22Rv1 (cell line): Measurements from ENCODE around the gene USH2A.

Experiments
- H3K27ac ChIP-seq: fragments of 450-650 bp; 2 replicates; pipeline ENCODE4 v1.5.1; 2017
- ZFX ChIP-seq: fragments of 450-650 bp; IDR thresholded peaks from 2 replicates; pipeline ENCODE4 v1.6.1; 2017; ENCODE audit warnings: antibody characterized with exemption, borderline replicate concordance
- TF ChIP-seq, protein P1 (sequence below): fragments of 450-650 bp; IDR thresholded peaks from 2 replicates; pipeline ENCODE4 v1.5.1; 2017; ENCODE audit warnings: mild to moderate bottlenecking

The USH2A gene

DNA sequence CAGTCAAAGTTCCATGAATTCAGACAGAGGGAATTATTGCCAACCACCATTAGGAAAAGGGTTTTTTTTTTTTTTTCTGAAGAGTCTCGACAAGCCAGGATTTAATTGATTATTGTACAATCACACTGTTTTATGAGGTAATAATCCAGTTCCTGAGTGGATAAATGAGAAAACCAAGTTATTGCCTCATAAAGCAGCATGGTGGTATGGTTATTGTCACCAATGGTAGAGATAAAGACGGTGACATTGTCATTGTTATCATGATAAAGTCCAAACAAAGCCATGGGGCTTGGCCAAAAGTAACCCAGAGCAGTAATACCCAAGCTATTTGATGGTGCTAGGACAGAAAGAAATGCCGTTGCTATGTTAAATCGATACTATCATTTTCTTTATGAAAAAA lies 232.8 kb downstream of the USH2A start:
- TF ChIP-seq, protein P1, sequence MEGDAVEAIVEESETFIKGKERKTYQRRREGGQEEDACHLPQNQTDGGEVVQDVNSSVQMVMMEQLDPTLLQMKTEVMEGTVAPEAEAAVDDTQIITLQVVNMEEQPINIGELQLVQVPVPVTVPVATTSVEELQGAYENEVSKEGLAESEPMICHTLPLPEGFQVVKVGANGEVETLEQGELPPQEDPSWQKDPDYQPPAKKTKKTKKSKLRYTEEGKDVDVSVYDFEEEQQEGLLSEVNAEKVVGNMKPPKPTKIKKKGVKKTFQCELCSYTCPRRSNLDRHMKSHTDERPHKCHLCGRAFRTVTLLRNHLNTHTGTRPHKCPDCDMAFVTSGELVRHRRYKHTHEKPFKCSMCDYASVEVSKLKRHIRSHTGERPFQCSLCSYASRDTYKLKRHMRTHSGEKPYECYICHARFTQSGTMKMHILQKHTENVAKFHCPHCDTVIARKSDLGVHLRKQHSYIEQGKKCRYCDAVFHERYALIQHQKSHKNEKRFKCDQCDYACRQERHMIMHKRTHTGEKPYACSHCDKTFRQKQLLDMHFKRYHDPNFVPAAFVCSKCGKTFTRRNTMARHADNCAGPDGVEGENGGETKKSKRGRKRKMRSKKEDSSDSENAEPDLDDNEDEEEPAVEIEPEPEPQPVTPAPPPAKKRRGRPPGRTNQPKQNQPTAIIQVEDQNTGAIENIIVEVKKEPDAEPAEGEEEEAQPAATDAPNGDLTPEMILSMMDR = no peak
- TF ChIP-seq ZFX = no peak
- no peak overlapping the region for H3K27ac ChIP-seq

DNA sequence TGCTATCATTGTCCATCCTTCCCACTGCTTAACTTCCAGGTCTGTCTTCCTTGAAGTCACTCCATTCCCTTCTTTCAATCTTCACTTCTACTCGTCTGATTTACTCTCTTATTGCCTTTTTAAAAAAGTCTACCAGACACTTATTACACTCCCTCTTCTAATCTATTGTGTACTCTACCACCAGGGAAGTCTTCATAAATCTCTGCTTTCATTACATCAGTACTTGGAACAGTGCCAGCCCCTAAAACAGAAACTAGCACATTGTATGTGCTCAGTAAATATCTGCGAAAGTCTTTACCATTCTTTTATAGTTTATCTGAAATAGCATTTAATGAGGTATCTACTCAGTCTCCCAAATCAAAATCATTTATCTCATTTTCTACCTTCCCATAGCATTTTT lies 236.4 kb downstream of the USH2A start:
- no peak for TF ChIP-seq ZFX
- TF ChIP-seq, protein P1 = no peak
- no peak overlapping the region for H3K27ac ChIP-seq

DNA sequence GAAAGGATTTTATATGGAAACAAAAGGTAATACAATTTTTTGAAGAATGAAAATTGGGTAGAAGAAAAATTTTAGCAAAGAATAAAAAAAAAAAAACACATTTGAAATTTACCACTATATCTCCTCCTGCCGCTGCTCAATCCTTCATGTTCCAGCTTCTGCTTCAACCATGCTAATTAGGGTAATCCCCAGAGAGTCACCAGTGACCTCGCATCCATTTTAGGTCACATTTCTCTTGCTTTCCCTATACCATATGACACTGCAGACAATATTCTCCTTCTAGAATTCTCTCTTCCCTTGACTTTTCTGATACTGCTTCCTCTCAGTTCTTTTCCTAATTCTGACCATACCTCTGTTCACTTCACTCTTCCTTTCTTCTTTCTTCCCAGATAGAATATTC lies 237.1 kb downstream of the USH2A start:
- no peak for TF ChIP-seq ZFX
- TF ChIP-seq, protein P1 = no peak
- H3K27ac ChIP-seq = no peak overlapping the region

DNA sequence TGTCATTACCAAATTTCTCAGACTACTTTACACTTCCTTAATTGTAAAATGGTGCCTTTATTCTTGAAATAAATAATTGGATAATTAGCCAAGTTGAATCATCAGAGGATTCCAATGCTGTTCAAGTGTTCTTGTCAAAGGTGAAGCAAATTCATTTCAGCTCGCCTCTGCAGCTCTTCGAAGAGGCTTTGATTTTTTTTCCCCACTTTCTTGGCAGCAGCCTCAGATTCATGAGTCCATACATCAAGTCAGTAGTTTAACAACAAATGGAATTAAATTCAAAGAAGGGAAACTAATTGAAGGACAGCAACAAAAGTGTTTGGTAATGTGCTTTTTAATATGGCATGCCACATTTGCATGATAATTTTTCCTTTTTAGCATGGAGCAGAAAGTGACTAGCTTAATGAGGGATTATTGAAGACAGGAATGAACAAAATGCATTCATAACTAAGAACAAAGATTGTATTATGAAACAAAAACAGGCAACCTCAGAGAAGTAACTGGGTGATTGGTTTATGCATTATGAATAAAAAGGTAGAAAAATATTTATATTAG lies 239.0 kb downstream of the USH2A start:
- H3K27ac ChIP-seq = no peak overlapping the region
- TF ChIP-seq ZFX = no peak
- TF ChIP-seq, protein P1 = no peak

DNA sequence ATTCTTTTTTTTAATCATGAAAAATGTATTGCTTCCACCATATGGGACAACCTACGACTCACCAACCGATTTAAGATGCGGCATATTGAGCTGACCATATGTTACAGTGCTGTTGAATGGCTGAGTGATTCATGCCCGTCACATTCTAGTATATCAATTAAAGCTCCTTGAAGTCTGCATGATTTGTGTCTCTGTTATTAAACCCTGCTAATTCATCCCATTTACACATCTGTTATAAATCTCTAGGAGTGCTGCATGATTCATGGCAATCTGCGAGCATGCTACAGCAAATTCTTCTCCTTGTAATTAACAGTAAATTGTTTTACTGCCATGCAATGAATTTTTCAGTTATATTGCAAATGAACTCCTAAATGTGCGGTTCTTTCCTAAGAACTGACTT lies 239.8 kb downstream of the USH2A start:
- TF ChIP-seq, protein P1 = no peak
- no peak for TF ChIP-seq ZFX
- H3K27ac ChIP-seq = no peak overlapping the region

DNA sequence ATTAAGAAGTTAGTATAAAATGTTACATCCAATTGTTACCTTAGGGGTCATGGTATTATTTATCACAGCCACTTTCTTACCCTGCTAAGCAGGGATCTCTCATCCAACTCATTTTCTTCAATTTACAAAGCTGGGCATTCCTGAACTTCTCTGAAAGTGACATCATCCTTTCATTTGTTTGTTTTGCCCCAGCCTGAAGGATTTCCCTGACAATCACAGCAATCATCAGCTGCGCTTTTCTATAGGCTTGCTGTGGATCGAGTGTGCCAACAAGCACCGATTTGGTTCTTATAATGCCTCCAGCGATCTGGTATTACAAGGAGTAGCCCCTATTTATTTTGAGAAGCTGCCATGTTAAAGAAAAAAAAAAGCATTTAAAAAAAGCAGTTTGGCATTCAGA lies 240.2 kb downstream of the USH2A start:
- no peak overlapping the region for H3K27ac ChIP-seq
- TF ChIP-seq ZFX = no peak
- TF ChIP-seq, protein P1 = no peak; the same call in 1 of the 2 replicates

DNA sequence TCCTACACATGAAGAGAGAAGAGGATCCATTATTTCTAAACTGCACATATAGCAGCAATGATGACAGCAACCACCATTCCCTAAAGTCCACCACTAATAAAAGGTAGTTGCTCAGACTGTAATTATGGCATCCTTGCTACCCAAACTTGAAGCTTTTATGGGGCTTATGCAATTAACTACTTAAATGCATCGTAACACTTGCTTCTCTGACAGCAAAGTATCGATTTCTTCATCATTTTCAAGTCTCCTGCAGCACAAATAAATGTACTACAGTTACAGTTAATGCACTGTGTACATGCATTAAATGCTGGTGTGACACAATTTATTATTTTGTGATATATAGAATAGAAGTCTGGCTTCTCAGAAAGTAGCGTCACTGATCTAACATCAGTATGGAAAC lies 241.7 kb downstream of the USH2A start:
- TF ChIP-seq, protein P1 = no peak
- no peak for TF ChIP-seq ZFX

More for the DNA sequence above, 241.7 kb downstream of the USH2A start:
- H3K27ac ChIP-seq = no peak overlapping the region
